Endothelial cell (in vitro differentiated cells): ENCODE data around the gene HSPA1A. TPM values are rescaled to one million over a fixed set of nuclear protein-coding genes. Genes with fewer than 3 reads are reported as not detected.
"Not testable (repeated sequence)": the region's sequence is repeated elsewhere in the genome, so short reads cannot be mapped to it uniquely, and the experiment has no call there.

ENCODE experiments used
- DNase-seq: peaks from one replicate; pipeline ENCODE4 v3.0.0; 2021; ENCODE audit warnings: low spot score
- H3K27ac Mint-ChIP-seq: one replicate; pipeline ENCODE4 v1.8.0; 2021; ENCODE audit warnings: mixed read lengths, inconsistent platforms; ENCODE audit not compliant: unreplicated experiment
- H3K27me3 Mint-ChIP-seq: one replicate; pipeline ENCODE4 v1.8.0; 2021; ENCODE audit warnings: mild to moderate bottlenecking, moderate library complexity, mixed read lengths, inconsistent platforms; ENCODE audit not compliant: unreplicated experiment
- H3K36me3 Mint-ChIP-seq: one replicate; pipeline ENCODE4 v1.8.0; 2021; ENCODE audit warnings: mild to moderate bottlenecking, low read depth, mixed read lengths, inconsistent platforms; ENCODE audit not compliant: unreplicated experiment
- H3K4me1 Mint-ChIP-seq: one replicate; pipeline ENCODE4 v1.8.0; 2021; ENCODE audit warnings: mild to moderate bottlenecking, mixed read lengths, inconsistent platforms; ENCODE audit not compliant: unreplicated experiment
- H3K4me3 Mint-ChIP-seq: one replicate; pipeline ENCODE4 v1.8.0; 2021; ENCODE audit warnings: mild to moderate bottlenecking, mixed read lengths, inconsistent platforms; ENCODE audit not compliant: unreplicated experiment
- H3K9me3 Mint-ChIP-seq: one replicate; pipeline ENCODE4 v1.8.0; 2021; ENCODE audit warnings: mixed read lengths, inconsistent platforms; ENCODE audit not compliant: unreplicated experiment
- total RNA-seq: library from RNA; stranded (reverse); fragmentation: NEBNext Ultra II Directional; extraction: Animal tissue kit (Norgen Biotek cat#: 25700); gene quantifications from one replicate; pipeline ENCODE4 v1.2.1, GENCODE V29; 2021; ENCODE audit not compliant: unreplicated experiment
- TF ChIP-seq, protein P1 (sequence below): fragments of 200-600 bp; sonication (generic); IDR thresholded peaks from one replicate; pipeline ENCODE4 v1.5.0; 2021; ENCODE audit warnings: antibody characterized with exemption; ENCODE audit not compliant: unreplicated experiment

Gene HSPA1A
- total RNA-seq, 1 donor from 2014 or later = 27.2 TPM

DNA sequence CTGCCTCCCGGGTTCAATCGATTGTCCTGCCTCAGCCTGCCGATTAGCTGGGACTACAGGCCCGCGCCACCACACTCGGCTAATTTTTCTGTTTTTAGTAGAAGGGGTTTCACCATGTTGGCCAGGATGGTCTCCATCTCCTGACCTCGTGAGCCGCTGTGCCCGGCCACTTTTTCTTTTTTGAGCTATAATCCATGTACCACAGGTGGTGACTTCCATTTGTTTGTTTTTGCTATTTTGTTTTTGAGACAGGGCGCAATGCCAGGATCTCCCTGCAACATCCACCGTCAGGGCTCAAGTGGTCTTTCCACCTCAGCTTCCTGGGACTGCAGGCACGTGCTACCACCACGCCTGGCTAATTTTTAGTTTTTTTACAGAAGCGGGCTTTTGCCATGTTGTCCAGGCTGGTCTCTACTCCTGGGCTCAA is 20.7 kb downstream of the HSPA1A start:
- Mint-ChIP-seq H3K27ac (peak overlapping the region; percentile 80), H3K9me3 (no peaks in the 10 kb centered on the region), H3K4me3 (peak overlapping the region; percentile 92), H3K27me3 (no peaks in the 10 kb centered on the region), H3K4me1 (peaks cover 20% of the 10 kb centered on the region), H3K36me3 (peaks cover 14% of the 10 kb centered on the region)
- TF ChIP-seq, protein P1, sequence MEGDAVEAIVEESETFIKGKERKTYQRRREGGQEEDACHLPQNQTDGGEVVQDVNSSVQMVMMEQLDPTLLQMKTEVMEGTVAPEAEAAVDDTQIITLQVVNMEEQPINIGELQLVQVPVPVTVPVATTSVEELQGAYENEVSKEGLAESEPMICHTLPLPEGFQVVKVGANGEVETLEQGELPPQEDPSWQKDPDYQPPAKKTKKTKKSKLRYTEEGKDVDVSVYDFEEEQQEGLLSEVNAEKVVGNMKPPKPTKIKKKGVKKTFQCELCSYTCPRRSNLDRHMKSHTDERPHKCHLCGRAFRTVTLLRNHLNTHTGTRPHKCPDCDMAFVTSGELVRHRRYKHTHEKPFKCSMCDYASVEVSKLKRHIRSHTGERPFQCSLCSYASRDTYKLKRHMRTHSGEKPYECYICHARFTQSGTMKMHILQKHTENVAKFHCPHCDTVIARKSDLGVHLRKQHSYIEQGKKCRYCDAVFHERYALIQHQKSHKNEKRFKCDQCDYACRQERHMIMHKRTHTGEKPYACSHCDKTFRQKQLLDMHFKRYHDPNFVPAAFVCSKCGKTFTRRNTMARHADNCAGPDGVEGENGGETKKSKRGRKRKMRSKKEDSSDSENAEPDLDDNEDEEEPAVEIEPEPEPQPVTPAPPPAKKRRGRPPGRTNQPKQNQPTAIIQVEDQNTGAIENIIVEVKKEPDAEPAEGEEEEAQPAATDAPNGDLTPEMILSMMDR = no peak
- DNase-seq = no peak

DNA sequence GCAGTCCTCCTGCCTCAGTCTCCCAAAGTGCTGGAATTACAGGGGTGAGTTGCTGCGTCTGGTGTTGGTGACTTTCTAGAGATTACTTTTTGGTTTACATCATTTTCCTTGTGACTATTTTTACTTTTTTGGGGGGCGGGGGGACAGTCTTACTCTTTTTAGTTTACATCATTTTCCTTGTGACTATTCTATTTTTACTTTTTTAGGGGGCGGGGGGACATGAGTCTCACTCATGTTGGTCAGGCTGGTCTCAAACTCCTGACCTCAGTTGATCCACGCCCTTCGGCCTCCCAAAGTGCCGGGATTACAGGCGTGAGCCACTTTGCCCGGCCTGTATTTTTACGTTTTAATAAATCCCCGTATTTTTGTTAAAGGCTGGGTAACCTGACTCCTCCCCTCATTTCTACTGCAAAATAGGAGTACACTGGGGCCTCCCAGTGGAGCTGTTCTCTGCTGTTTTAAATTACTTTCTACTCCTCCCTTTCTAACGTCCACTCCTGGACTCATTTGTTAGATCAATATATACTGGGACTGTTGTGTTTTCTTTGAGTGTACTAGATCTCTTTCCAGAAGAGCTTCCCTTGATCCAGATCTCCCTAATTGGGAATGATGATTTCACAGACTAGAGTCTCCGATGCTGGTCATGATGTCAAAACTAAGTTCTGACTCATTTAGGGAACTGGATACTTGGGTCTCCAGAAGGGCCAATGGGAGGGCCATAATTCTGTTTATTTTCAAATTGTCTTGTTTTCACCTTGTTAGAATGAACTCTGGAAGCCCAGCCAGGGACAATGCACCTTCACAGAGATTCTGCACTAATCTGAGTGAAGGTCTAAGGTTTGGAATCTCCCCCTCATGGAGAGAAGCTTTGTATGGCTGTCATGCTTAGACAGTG is 21.4 kb downstream of the HSPA1A start:
- Mint-ChIP-seq H3K36me3 (peaks cover 14% of the 10 kb centered on the region), H3K27me3 (no peaks in the 10 kb centered on the region), H3K27ac (peak overlapping the region; percentile 73), H3K4me1 (peaks cover 20% of the 10 kb centered on the region), H3K9me3 (no peaks in the 10 kb centered on the region), H3K4me3 (peak overlapping the region; percentile 92)
- DNase-seq = no peak
- TF ChIP-seq, protein P1 = no peak

DNA sequence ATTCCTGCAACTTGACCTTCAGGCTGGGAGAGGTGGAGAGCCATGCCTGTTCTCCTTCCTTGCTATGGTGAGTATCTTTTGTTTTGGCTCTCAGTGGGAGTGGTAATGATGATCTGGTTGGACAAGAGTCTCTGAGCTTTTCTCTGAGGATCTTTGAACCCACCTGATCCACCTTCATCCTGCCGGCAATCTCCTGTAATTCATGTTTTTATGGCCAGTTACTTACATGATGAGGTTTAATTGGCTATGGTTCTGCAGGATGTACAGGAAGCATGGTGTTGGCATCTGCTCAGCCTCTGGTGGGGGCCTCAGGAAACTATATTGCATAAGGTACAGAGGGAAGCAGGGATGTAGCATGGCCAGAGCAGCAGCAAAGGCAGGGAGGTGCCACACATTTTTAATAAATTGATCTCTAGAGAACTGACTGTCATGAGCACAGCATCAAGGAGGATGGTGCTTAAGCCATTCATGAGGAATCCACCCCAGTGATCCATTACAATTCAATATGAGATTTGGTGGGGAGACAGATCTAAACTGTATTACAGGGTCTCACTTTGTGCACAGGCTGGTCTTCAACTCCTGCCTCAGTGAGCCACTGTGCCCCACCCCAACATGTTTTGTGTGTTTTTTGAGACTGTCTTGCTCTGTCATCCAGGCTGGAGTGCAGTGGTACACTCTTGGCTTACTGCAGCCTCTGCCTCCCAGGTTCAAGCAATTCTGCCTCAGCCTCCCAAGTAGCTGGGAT is 22.2 kb downstream of the HSPA1A start:
- Mint-ChIP-seq H3K4me1 (peaks cover 20% of the 10 kb centered on the region), H3K9me3 (no peaks in the 10 kb centered on the region), H3K4me3 (peak overlapping the region; percentile 86), H3K36me3 (peaks cover 14% of the 10 kb centered on the region), H3K27me3 (no peaks in the 10 kb centered on the region), H3K27ac (peak overlapping the region; percentile 74)
- no peak for DNase-seq
- TF ChIP-seq, protein P1 = no peak

DNA sequence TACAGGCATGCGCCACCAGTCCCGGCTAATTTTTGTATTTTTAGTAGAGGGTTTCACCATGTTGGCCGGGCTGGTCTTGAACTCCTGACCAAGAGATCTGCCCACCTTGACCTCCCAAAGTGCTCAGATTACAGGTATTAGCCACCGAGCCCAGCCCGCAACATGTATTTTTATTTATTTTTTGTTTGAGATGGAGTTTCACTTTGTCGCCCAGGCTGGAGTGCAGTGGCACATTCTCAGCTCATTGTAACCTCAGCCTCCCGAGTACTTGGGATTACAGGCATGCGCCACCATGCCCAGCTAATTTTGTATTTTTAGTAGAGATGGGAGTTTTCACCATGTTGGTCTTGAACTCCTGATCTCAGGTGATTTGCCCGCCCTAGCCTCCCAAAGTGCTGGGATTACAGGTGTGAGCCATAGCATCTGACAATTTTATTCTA is 22.8 kb downstream of the HSPA1A start:
- H3K4me3 Mint-ChIP-seq = not testable (repeated sequence)

DNA sequence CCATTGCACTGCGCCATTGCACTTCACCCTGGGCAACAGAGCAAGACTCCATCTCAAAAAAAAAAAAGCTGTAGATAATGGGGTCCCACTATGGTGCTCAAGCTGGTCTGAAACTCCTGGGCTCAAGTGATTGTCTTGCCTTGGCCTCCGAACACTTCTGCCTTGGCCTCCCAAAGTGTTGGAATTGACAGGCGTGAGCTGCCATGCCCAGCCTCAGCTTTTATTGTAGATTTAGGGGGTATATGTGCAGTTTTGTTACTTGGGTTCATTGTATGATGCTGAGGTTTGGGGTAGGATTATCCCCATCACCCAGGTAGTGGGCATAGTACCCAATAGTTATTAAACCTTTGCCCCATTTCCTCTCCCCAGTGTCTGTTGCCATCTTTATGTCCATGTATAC is 23.6 kb downstream of the HSPA1A start:
- Mint-ChIP-seq H3K9me3 (no peaks in the 10 kb centered on the region), H3K27me3 (no peaks in the 10 kb centered on the region), H3K36me3 (peaks cover 14% of the 10 kb centered on the region), H3K27ac (no peak overlapping the region), H3K4me1 (peaks cover 20% of the 10 kb centered on the region), H3K4me3 (peak overlapping the region; percentile 67)
- TF ChIP-seq, protein P1 = no peak
- DNase-seq = no peak

More for the DNA sequence above, 22.8 kb downstream of the HSPA1A start:
- H3K36me3 Mint-ChIP-seq = peaks cover 14% of the 10 kb centered on the region
- H3K27me3 Mint-ChIP-seq, H3K27ac Mint-ChIP-seq, DNase-seq, H3K9me3 Mint-ChIP-seq: not testable (repeated sequence)
- peaks cover 20% of the 10 kb centered on the region for H3K4me1 Mint-ChIP-seq

DNA sequence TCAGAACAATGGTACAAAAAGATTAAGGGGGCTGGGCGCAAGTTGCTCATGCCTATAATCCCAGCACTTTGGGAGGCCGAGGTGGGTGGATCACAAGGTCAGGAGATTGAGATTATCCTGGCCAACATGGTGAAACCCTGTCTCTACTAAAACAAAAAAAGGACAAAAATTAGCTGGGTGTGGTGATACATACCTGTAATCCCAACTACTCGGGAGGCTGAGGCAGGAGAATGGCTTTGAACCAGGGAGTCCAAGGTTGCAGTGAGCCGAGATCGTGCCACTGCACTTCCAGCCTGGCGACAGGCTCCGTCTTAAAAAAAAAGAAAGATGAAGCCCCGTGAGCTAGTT is 24.4 kb downstream of the HSPA1A start:
- not testable (repeated sequence) for H3K27ac Mint-ChIP-seq, H3K27me3 Mint-ChIP-seq, H3K9me3 Mint-ChIP-seq, DNase-seq, H3K4me3 Mint-ChIP-seq
- peaks cover 18% of the 10 kb centered on the region for H3K4me1 Mint-ChIP-seq
- H3K36me3 Mint-ChIP-seq = peaks cover 14% of the 10 kb centered on the region
